Smooth muscle cell (in vitro differentiated cells): ENCODE data around the gene CSMD2. TPM values are rescaled to one million over a fixed set of nuclear protein-coding genes. Genes with fewer than 3 reads are reported as not detected.

Experiments
- DNase-seq: peaks from one replicate; lab custom pipeline; 2025; ENCODE audit not compliant: unreplicated experiment; lab: John Stamatoyannopoulos, UW
- H2AFZ ChIP-seq: fragments of 200-600 bp; sonication (generic); 2 replicates; pipeline ENCODE4 v1.6.0; 2016; ENCODE audit warnings: antibody characterized with exemption, low read depth, mild to moderate bottlenecking
- H3F3A ChIP-seq: fragments of 200-600 bp; sonication (generic); 2 replicates; pipeline ENCODE4 v1.6.0; 2017; ENCODE audit warnings: antibody characterized with exemption, low read depth
- H3K27ac ChIP-seq: fragments of 200-600 bp; sonication (generic); 2 replicates; pipeline ENCODE4 v1.5.1; 2016; ENCODE audit warnings: low read depth, mild to moderate bottlenecking
- H3K27me3 ChIP-seq: fragments of 200-600 bp; sonication (generic); 2 replicates; pipeline ENCODE4 v1.6.1; 2016; ENCODE audit warnings: low read depth, mild to moderate bottlenecking
- H3K36me3 ChIP-seq: fragments of 200-600 bp; sonication (generic); 2 replicates; pipeline ENCODE4 v1.5.1; 2016; ENCODE audit warnings: low read depth
- H3K4me1 ChIP-seq: fragments of 200-600 bp; sonication (generic); 2 replicates; pipeline ENCODE4 v1.5.1; 2016; ENCODE audit warnings: low read depth
- H3K4me2 ChIP-seq: fragments of 200-600 bp; sonication (generic); 2 replicates; pipeline ENCODE4 v1.6.0; 2016; ENCODE audit warnings: mild to moderate bottlenecking
- H3K4me3 ChIP-seq: fragments of 200-600 bp; sonication (generic); 2 replicates; pipeline ENCODE4 v1.5.1; 2016; ENCODE audit warnings: mild to moderate bottlenecking
- H3K79me2 ChIP-seq: fragments of 200-600 bp; sonication (generic); 2 replicates; pipeline ENCODE4 v1.6.0; 2016; ENCODE audit warnings: low read depth, mild to moderate bottlenecking
- H3K9ac ChIP-seq: fragments of 200-600 bp; sonication (generic); 2 replicates; pipeline ENCODE4 v1.6.0; 2016; ENCODE audit warnings: low read depth
- H3K9me3 ChIP-seq: fragments of 200-600 bp; sonication (generic); replicated peaks from 2 replicates; pipeline ENCODE4 v1.5.1; 2016; ENCODE audit warnings: low read depth
- H4K20me1 ChIP-seq: fragments of 200-600 bp; sonication (generic); 2 replicates; pipeline ENCODE4 v1.6.0; 2016; ENCODE audit warnings: low read depth
- WGBS: methylation state at CpG from one replicate; pipeline ENCODE4 v1.1.7; 2016; ENCODE audit warnings: low lambda C conversion rate; 5-methylcytosine and 5-hydroxymethylcytosine counted together
- polyA plus RNA-seq: library from polyadenylated mRNA; unstranded; fragments of >200 nt; fragmentation: Nextera tagmentation; extraction: Ambion mirVana; gene quantifications from 2 replicates; pipeline ENCODE4 v1.2.1, GENCODE V29; 2016
- total RNA-seq: library from RNA; depleted of rRNA; stranded (reverse); fragments of >200 nt; gene quantifications from 2 replicates; pipeline ENCODE4 v1.2.3, GENCODE V29; 2014
- TF ChIP-seq, protein P1 (sequence below): fragments of 200-600 bp; sonication (generic); IDR thresholded peaks from 2 replicates; pipeline ENCODE4 v1.5.1; 2017; ENCODE audit warnings: borderline replicate concordance, mild to moderate bottlenecking, antibody characterized with exemption; ENCODE audit not compliant: insufficient read depth, poor library complexity, severe bottlenecking

Gene CSMD2
- total and polyA plus RNA-seq, 2 experiments from 2014 or later = 0.65 to 1.8 TPM

DNA sequence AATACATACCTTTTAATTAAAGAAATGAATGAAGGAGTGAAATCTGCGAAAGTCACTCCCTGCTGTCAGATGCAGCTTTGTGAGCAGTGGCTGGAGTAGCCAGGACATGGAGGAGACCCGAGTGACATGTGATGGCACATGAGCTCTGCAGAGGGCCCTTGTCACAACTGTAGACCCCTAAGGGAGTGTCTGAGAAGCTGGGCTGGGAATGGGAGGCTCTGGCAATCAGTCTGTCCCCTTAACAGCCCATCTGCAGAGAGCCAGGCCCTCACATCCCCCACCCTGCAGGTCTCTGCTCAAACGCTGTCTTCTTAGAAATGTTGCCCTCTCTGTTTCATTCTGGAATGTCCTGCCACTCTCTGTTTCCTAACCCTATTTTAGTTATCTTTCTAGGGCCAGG lies 176.9 kb downstream of the CSMD2 start:
- no peak overlapping the region for H2AFZ ChIP-seq
- no peaks in the 10 kb centered on the region for H4K20me1 ChIP-seq
- WGBS = 87% methylated on average over 3 of the region's 3 CpGs

GRCh38 chr1:33986390-33987095 lies 178.5 kb downstream of the CSMD2 start:
- Histone ChIP-seq H3K4me1 (no peaks in the 10 kb centered on the region), H3F3A (no peaks in the 10 kb centered on the region), H3K36me3 (no peaks in the 10 kb centered on the region), H3K9ac (no peak overlapping the region), H3K9me3 (no peaks in the 10 kb centered on the region), H3K4me3 (no peak overlapping the region), H2AFZ (no peak overlapping the region), H3K27ac (no peak overlapping the region), H3K79me2 (no peaks in the 10 kb centered on the region), H3K27me3 (peaks cover 3% of the 10 kb centered on the region), H3K4me2 (peak overlapping the region; percentile 31), H4K20me1 (no peaks in the 10 kb centered on the region)
- DNase-seq = no peak
- TF ChIP-seq, protein P1, sequence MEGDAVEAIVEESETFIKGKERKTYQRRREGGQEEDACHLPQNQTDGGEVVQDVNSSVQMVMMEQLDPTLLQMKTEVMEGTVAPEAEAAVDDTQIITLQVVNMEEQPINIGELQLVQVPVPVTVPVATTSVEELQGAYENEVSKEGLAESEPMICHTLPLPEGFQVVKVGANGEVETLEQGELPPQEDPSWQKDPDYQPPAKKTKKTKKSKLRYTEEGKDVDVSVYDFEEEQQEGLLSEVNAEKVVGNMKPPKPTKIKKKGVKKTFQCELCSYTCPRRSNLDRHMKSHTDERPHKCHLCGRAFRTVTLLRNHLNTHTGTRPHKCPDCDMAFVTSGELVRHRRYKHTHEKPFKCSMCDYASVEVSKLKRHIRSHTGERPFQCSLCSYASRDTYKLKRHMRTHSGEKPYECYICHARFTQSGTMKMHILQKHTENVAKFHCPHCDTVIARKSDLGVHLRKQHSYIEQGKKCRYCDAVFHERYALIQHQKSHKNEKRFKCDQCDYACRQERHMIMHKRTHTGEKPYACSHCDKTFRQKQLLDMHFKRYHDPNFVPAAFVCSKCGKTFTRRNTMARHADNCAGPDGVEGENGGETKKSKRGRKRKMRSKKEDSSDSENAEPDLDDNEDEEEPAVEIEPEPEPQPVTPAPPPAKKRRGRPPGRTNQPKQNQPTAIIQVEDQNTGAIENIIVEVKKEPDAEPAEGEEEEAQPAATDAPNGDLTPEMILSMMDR = no peak
- 83% methylated on average over 5 of the region's 5 CpGs for WGBS

More for the DNA sequence above, 176.9 kb downstream of the CSMD2 start:
- Histone ChIP-seq H3F3A (no peaks in the 10 kb centered on the region), H3K4me2 (no peak overlapping the region), H3K4me3 (no peak overlapping the region), H3K79me2 (no peaks in the 10 kb centered on the region), H3K9ac (no peak overlapping the region), H3K27me3 (peaks cover 3% of the 10 kb centered on the region), H3K4me1 (no peaks in the 10 kb centered on the region), H3K36me3 (no peaks in the 10 kb centered on the region), H3K9me3 (no peaks in the 10 kb centered on the region), H3K27ac (no peak overlapping the region)
- TF ChIP-seq, protein P1 = no peak
- no peak for DNase-seq

DNA sequence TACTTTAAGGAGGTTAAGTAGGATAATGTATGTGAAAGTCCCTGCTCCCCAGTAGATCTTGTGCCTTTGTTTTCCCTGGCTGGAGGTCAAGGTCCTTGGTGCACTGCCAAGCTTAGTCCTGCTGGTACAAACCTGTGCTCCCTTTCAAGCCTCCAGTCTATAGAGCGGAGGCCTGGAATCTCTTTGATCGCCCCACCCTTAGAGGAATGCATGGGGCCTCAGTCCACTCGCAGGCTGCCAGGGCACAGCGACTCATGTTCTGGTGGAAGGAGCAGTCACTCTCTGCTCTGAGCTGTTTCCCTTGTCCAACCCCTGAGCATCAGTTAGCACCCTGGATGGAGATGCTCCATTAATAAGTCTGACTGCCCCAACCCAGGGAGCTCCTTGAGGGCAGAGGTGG lies 179.4 kb downstream of the CSMD2 start:
- WGBS = 65% methylated on average over 4 of the region's 4 CpGs
- Histone ChIP-seq H4K20me1 (no peaks in the 10 kb centered on the region), H3F3A (no peaks in the 10 kb centered on the region), H3K27me3 (peaks cover 5% of the 10 kb centered on the region), H3K9me3 (no peaks in the 10 kb centered on the region), H2AFZ (no peak overlapping the region), H3K4me1 (no peaks in the 10 kb centered on the region), H3K4me3 (no peak overlapping the region), H3K79me2 (no peaks in the 10 kb centered on the region), H3K4me2 (no peak overlapping the region), H3K9ac (no peak overlapping the region), H3K27ac (no peak overlapping the region), H3K36me3 (no peaks in the 10 kb centered on the region)
- no peak for DNase-seq
- TF ChIP-seq, protein P1 = no peak

- Histone ChIP-seq H4K20me1 (no peaks in the 10 kb centered on the region), H2AFZ (no peak overlapping the region), H3K4me1 (no peaks in the 10 kb centered on the region), H3K9ac (no peak overlapping the region), H3F3A (no peaks in the 10 kb centered on the region), H3K79me2 (no peaks in the 10 kb centered on the region), H3K4me2 (no peak overlapping the region), H3K27ac (no peak overlapping the region), H3K36me3 (no peaks in the 10 kb centered on the region), H3K4me3 (no peak overlapping the region), H3K9me3 (no peaks in the 10 kb centered on the region), H3K27me3 (peaks cover 7% of the 10 kb centered on the region)
- 85% methylated on average over 13 of the region's 13 CpGs for WGBS
- TF ChIP-seq, protein P1 = no peak
- no peak for DNase-seq
Measured at GRCh38 chr1:33984906-33985565, 180.0 kb downstream of the CSMD2 start.
